Breast epithelium (tissue), 4 donors: ENCODE measurements around the gene DVL1. TPM values are rescaled to one million over a fixed set of nuclear protein-coding genes. Genes with fewer than 3 reads are reported as not detected.
"Not testable (repeated sequence)": the region's sequence is repeated elsewhere in the genome, so short reads cannot be mapped to it uniquely, and the experiment has no call there.

Experiments used
- DNase-seq, 2 donors: peaks; one replicate each; pipeline ENCODE4 v3.0.0-alpha.2; 2019; ENCODE audit warnings: low spot score in 2 of 2
- H3K27ac ChIP-seq, 2 donors: fragments of 200-600 bp; sonication (generic) in 1 of 2; one replicate each; pipeline ENCODE4 v1.5.1; 2016 to 2019; ENCODE audit warnings: mild to moderate bottlenecking in 1 of 2
- H3K27me3 ChIP-seq, 2 donors: fragments of 200-600 bp; sonication (generic) in 1 of 2; one replicate each; pipeline versions ENCODE4 v1.5.1 to v1.6.0; 2017 to 2019; ENCODE audit warnings: control low read depth in 1 of 2, mild to moderate bottlenecking in 1 of 2
- H3K36me3 ChIP-seq: fragments of 200-600 bp; one replicate; pipeline ENCODE4 v1.5.1; 2019
- H3K4me1 ChIP-seq, 2 donors: fragments of 200-600 bp; sonication (generic); one replicate each; pipeline ENCODE4 v1.5.1; 2016 to 2019; ENCODE audit warnings: control low read depth in 1 of 2
- H3K4me3 ChIP-seq, 3 donors: fragments of 200-600 bp; sonication (generic); 1 replicate in 2 of 3; 2 replicates in 1 of 3; pipeline ENCODE4 v1.5.1; 2016 to 2019; ENCODE audit warnings: mild to moderate bottlenecking in 3 of 3, moderate library complexity in 2 of 3
- H3K9me3 ChIP-seq, 2 donors: fragments of 200-600 bp; sonication (generic) in 1 of 2; one replicate each; pipeline ENCODE4 v1.5.1; 2016 to 2019; ENCODE audit warnings: control low read depth in 1 of 2
- CTCF ChIP-seq, 3 donors: fragments of 450-650 bp; IDR thresholded peaks; one replicate each; pipeline ENCODE4 v1.5.1; 2016 to 2017; ENCODE audit warnings: antibody characterized with exemption in 3 of 3, mild to moderate bottlenecking in 3 of 3, moderate library complexity in 3 of 3
- POLR2A ChIP-seq: fragments of 450-650 bp; IDR thresholded peaks from one replicate; pipeline ENCODE4 v1.6.1; 2016; ENCODE audit warnings: antibody characterized with exemption, mild to moderate bottlenecking, moderate library complexity
- POLR2AphosphoS5 ChIP-seq, 3 donors: sonication (generic); formaldehyde crosslinking; IDR thresholded peaks; one replicate each; pipeline ENCODE4 v1.6.1; 2017; ENCODE audit warnings: antibody characterized with exemption in 3 of 3
- intact Hi-C: fragments of 100-400 bp; cut with DNase I; formaldehyde crosslinking; loops from one replicate; pipeline ENCODE4 v1.15.1; 2023; ENCODE audit warnings: low total_unique reads
- total RNA-seq, 3 donors: library from RNA; depleted of rRNA; stranded (reverse); fragments of >200 nt; gene quantifications; one replicate each; pipeline ENCODE4 v1.1.0, GENCODE V29; 2016

The DVL1 gene
- total RNA-seq, 3 donors from 2014 or later, result 55.2 to 70.1 (median 55.2) TPM

GRCh38 chr1:1319646-1319941, 29.6 kb downstream of the DVL1 start:
- TF ChIP-seq CTCF (IDR thresholded peaks at IDR 0.05), result no peak
- TF ChIP-seq POLR2A, result no peak
- no peak for TF ChIP-seq POLR2AphosphoS5 (IDR thresholded peaks at IDR 0.05)
- DNase-seq, result no peak
- H3K27ac ChIP-seq, result peak overlapping the region in 1 of 2 donors; percentile 84
- no peaks in the 10 kb centered on the region for H3K9me3 ChIP-seq
- peaks cover 3 to 16% of the 10 kb centered on the region in 2 donors for H3K4me1 ChIP-seq
- intact Hi-C loops, result no loop called here
- H3K36me3 ChIP-seq, result no peaks in the 10 kb centered on the region
- no peaks in the 10 kb centered on the region for H3K27me3 ChIP-seq
- no peak overlapping the region for H3K4me3 ChIP-seq

GRCh38 chr1:1318777-1319645, 30.2 kb downstream of the DVL1 start:
- Histone ChIP-seq H3K9me3 (no peaks in the 10 kb centered on the region), H3K27ac (peak overlapping the region; percentile 75 to 84), H3K4me3 (no peak overlapping the region), H3K36me3 (no peaks in the 10 kb centered on the region), H3K4me1 (peaks cover 3 to 16% of the 10 kb centered on the region in 2 donors), H3K27me3 (no peaks in the 10 kb centered on the region)
- no peak for TF ChIP-seq POLR2A
- no peak for TF ChIP-seq CTCF (IDR thresholded peaks at IDR 0.05)
- TF ChIP-seq POLR2AphosphoS5 (IDR thresholded peaks at IDR 0.05), result no peak
- intact Hi-C loops, result no loop called here
- no peak for DNase-seq

- Histone ChIP-seq H3K27me3 (no peaks in the 10 kb centered on the region), H3K9me3 (no peaks in the 10 kb centered on the region), H3K4me3 (no peak overlapping the region), H3K36me3 (no peaks in the 10 kb centered on the region), H3K4me1 (peaks cover 3 to 16% of the 10 kb centered on the region in 2 donors), H3K27ac (peak overlapping the region; percentile 75 to 84)
- TF ChIP-seq CTCF (IDR thresholded peaks at IDR 0.05), result no peak
- peak in 2 of 3 donors; percentile 15 to 54 for TF ChIP-seq POLR2AphosphoS5 (IDR thresholded peaks at IDR 0.05)
- intact Hi-C loops, result no loop called here
- peak; percentile 84 to 93 for DNase-seq
Measured at GRCh38 chr1:1318131-1318652, 31.0 kb downstream of the DVL1 start.

GRCh38 chr1:1317420-1317819, 31.8 kb downstream of the DVL1 start:
- Histone ChIP-seq H3K4me1 (peaks cover 3 to 10% of the 10 kb centered on the region in 2 donors), H3K27me3 (no peaks in the 10 kb centered on the region), H3K4me3 (no peak overlapping the region), H3K9me3 (no peaks in the 10 kb centered on the region), H3K27ac (peak overlapping the region; percentile 75 to 84), H3K36me3 (peaks cover 5% of the 10 kb centered on the region)
- TF ChIP-seq POLR2AphosphoS5 (IDR thresholded peaks at IDR 0.05) (no peak), POLR2A (no peak), CTCF (IDR thresholded peaks at IDR 0.05) (no peak)
- no peak for DNase-seq
- intact Hi-C loops, result no loop called here

- H3K4me1 ChIP-seq, H3K27me3 ChIP-seq, DNase-seq, H3K9me3 ChIP-seq, intact Hi-C loops, H3K36me3 ChIP-seq, H3K4me3 ChIP-seq, H3K27ac ChIP-seq: not testable (repeated sequence)
Measured at GRCh38 chr1:1316199-1316598, 33.0 kb downstream of the DVL1 start.
